ENCODE measurements around the gene LHX2.

- TF ChIP-seq YY1 (IDR thresholded peaks at IDR 0.05; ENCODE audit: insufficient read depth, insufficient read length) (no peak), SUZ12 (IDR thresholded peaks at IDR 0.05; ENCODE audit: extremely low read depth, insufficient read depth, insufficient read length) (no peak)
These were observed 6.6 kb downstream of the LHX2 start for GRCh38 chr9:124017929-124018729.
